ENCODE measurements around the gene ANKS1B. TPM values are rescaled to one million over a fixed set of nuclear protein-coding genes. Genes with fewer than 3 reads are reported as not detected.
"Not testable (repeated sequence)": the region's sequence is repeated elsewhere in the genome, so short reads cannot be mapped to it uniquely, and the experiment has no call there.

ANKS1B gene
- total RNA-seq, 1 donor from 2014 or later = 1.2 TPM

- intact Hi-C loops (cut with micrococcal nuclease) = no loop called here
These were observed 218.3 kb downstream of the ANKS1B start for GRCh38 chr12:99766408-99766807.

GRCh38 chr12:99765469-99766114 lies 219.1 kb downstream of the ANKS1B start:
- intact Hi-C loops (cut with micrococcal nuclease) = no loop called here

GRCh38 chr12:99759444-99759843 lies 225.3 kb downstream of the ANKS1B start:
- intact Hi-C loops (cut with micrococcal nuclease) = no loop called here

GRCh38 chr12:99758997-99759396 lies 225.7 kb downstream of the ANKS1B start:
- intact Hi-C loops (cut with micrococcal nuclease) = no loop called here

- intact Hi-C loops (cut with micrococcal nuclease) = no loop called here
These were observed 232.0 kb downstream of the ANKS1B start for GRCh38 chr12:99752740-99753139.

- intact Hi-C loops (cut with micrococcal nuclease) = no loop called here
These were observed 238.2 kb downstream of the ANKS1B start for GRCh38 chr12:99746538-99746937.

- intact Hi-C loops (cut with micrococcal nuclease) = no loop called here
These were observed 238.8 kb downstream of the ANKS1B start for GRCh38 chr12:99745895-99746294.

GRCh38 chr12:99745121-99745520 lies 239.6 kb downstream of the ANKS1B start:
- intact Hi-C loops (cut with micrococcal nuclease) = no loop called here

- intact Hi-C loops (cut with micrococcal nuclease) = no loop called here
These were observed 247.9 kb downstream of the ANKS1B start for GRCh38 chr12:99736760-99737269.

GRCh38 chr12:99732131-99732530 lies 252.6 kb downstream of the ANKS1B start:
- intact Hi-C loops (cut with micrococcal nuclease) = no loop called here

- intact Hi-C loops (cut with micrococcal nuclease) = no loop called here
These were observed 261.8 kb downstream of the ANKS1B start for GRCh38 chr12:99722690-99723486.

GRCh38 chr12:99721715-99722275 lies 262.9 kb downstream of the ANKS1B start:
- intact Hi-C loops (cut with micrococcal nuclease) = no loop called here

GRCh38 chr12:99720083-99720465 lies 264.7 kb downstream of the ANKS1B start:
- intact Hi-C loops (cut with micrococcal nuclease) = not testable (repeated sequence)

GRCh38 chr12:99719411-99720082 lies 265.2 kb downstream of the ANKS1B start:
- intact Hi-C loops (cut with micrococcal nuclease) = not testable (repeated sequence)

- intact Hi-C loops (cut with micrococcal nuclease) = not testable (repeated sequence)
These were observed 268.8 kb downstream of the ANKS1B start for GRCh38 chr12:99715841-99716510.

- intact Hi-C loops (cut with micrococcal nuclease) = not testable (repeated sequence)
These were observed 269.8 kb downstream of the ANKS1B start for GRCh38 chr12:99714921-99715320.

GRCh38 chr12:99713946-99714520 lies 270.7 kb downstream of the ANKS1B start:
- intact Hi-C loops (cut with micrococcal nuclease) = no loop called here

- intact Hi-C loops (cut with micrococcal nuclease) = no loop called here
These were observed 272.5 kb downstream of the ANKS1B start for GRCh38 chr12:99712281-99712680.

GRCh38 chr12:99711246-99711645 lies 273.5 kb downstream of the ANKS1B start:
- intact Hi-C loops (cut with micrococcal nuclease) = no loop called here

GRCh38 chr12:99709619-99710018 lies 275.1 kb downstream of the ANKS1B start:
- intact Hi-C loops (cut with micrococcal nuclease) = no loop called here

- intact Hi-C loops (cut with micrococcal nuclease) = no loop called here
These were observed 275.6 kb downstream of the ANKS1B start for GRCh38 chr12:99709116-99709515.
